Measurements from ENCODE around the gene CEMIP. TPM values are rescaled to one million over a fixed set of nuclear protein-coding genes. Genes with fewer than 3 reads are reported as not detected.

CEMIP gene
- total and polyA plus RNA-seq, 10 of the 15 experiments (the other 5 are each of a cell fraction or from before 2014, with no cell fraction given): 0.01 to 0.44 (median 0.16) TPM; not detected in 6

DNA sequence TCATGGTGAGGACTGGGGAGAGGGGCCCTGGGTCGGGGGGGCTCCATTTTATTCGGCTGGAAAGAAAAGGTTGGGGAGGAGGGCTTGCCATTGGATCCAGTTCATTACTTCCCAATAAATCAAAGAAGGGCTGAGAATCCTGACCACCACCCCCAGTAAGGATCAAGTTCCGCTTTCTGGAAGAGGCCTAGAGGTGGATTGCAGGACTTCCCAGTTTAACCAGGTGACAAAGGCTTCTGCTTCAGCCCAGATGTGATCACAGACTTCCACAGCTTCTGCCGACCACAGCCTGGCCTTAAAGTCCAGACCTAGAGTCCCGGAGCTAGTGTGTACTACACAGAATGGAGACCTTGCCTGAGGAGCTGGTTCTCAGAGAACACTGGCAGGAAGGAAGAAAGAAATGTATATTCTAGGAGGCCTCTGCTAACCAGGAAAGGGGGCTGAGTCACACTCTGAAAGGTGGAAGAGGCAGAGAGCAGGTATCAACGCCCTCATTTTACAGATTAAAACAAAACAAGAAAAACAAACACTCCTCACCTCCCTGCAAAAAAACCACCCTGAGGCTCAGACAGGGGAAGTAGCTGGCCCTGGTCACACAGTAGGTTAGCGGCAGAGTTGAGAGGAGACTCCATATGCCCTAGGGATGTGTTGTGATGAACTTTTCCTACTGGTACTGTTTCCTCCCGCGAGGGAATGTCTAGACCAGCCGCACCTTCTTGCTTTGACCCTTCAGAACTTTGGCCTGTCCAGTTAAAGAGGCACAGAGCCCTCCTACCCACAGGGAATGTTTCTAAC is 1.1 kb upstream of the CEMIP start (continued):
- TF ChIP-seq, protein P1, sequence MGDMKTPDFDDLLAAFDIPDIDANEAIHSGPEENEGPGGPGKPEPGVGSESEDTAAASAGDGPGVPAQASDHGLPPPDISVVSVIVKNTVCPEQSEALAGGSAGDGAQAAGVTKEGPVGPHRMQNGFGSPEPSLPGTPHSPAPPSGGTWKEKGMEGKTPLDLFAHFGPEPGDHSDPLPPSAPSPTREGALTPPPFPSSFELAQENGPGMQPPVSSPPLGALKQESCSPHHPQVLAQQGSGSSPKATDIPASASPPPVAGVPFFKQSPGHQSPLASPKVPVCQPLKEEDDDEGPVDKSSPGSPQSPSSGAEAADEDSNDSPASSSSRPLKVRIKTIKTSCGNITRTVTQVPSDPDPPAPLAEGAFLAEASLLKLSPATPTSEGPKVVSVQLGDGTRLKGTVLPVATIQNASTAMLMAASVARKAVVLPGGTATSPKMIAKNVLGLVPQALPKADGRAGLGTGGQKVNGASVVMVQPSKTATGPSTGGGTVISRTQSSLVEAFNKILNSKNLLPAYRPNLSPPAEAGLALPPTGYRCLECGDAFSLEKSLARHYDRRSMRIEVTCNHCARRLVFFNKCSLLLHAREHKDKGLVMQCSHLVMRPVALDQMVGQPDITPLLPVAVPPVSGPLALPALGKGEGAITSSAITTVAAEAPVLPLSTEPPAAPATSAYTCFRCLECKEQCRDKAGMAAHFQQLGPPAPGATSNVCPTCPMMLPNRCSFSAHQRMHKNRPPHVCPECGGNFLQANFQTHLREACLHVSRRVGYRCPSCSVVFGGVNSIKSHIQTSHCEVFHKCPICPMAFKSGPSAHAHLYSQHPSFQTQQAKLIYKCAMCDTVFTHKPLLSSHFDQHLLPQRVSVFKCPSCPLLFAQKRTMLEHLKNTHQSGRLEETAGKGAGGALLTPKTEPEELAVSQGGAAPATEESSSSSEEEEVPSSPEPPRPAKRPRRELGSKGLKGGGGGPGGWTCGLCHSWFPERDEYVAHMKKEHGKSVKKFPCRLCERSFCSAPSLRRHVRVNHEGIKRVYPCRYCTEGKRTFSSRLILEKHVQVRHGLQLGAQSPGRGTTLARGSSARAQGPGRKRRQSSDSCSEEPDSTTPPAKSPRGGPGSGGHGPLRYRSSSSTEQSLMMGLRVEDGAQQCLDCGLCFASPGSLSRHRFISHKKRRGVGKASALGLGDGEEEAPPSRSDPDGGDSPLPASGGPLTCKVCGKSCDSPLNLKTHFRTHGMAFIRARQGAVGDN (IDR thresholded peaks at IDR 0.05): no peak
- TF ChIP-seq ZNF384 (IDR thresholded peaks at IDR 0.05; ENCODE audit: borderline replicate concordance, low read depth, low read length) (no peak), POLR2AphosphoS2 (IDR thresholded peaks at IDR 0.05; ENCODE audit: low read depth, low read length) (no peak), ETV6 (conservative IDR thresholded peaks at IDR 0.05 in 1 of 2, IDR thresholded peaks at IDR 0.05 in 1 of 2; ENCODE audit: borderline replicate concordance in 1 of 2, low read depth in 1 of 2) (no peak), ZNF217 (IDR thresholded peaks at IDR 0.05) (no peak), DPF2 (IDR thresholded peaks at IDR 0.05) (no peak), ZNF24 (IDR thresholded peaks at IDR 0.05) (no peak), NBN (IDR thresholded peaks at IDR 0.05) (no peak)
- TF ChIP-seq, protein P2, sequence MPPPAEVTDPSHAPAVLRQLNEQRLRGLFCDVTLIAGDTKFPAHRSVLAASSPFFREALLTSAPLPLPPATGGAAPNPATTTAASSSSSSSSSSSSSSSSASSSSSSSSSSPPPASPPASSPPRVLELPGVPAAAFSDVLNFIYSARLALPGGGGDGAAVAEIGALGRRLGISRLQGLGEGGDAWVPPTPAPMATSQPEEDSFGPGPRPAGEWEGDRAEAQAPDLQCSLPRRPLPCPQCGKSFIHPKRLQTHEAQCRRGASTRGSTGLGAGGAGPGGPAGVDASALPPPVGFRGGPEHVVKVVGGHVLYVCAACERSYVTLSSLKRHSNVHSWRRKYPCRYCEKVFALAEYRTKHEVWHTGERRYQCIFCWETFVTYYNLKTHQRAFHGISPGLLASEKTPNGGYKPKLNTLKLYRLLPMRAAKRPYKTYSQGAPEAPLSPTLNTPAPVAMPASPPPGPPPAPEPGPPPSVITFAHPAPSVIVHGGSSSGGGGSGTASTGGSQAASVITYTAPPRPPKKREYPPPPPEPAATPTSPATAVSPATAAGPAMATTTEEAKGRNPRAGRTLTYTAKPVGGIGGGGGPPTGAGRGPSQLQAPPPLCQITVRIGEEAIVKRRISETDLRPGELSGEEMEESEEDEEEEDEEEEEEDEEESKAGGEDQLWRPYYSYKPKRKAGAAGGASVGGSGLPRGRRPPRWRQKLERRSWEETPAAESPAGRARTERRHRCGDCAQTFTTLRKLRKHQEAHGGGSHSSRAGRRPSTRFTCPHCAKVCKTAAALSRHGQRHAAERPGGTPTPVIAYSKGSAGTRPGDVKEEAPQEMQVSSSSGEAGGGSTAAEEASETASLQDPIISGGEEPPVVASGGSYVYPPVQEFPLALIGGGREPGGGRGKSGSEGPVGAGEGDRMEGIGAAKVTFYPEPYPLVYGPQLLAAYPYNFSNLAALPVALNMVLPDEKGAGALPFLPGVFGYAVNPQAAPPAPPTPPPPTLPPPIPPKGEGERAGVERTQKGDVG (CRISPR knock-in tag; IDR thresholded peaks at IDR 0.05): no peak

Measured in GM12878 (cell line).